ENCODE measurements around the gene ZNF346.
A peak's percentile ranks its signal among the peaks of the same experiment; 100 is the strongest.
"Not testable (repeated sequence)": the region's sequence is repeated elsewhere in the genome, so short reads cannot be mapped to it uniquely, and the experiment has no call there.

The ZNF346 gene

GRCh38 chr5:177022386-177023302 is at the start of gene ZNF346:
Gene ZNF346, plus strand, starts transcription at chr5:177022696. Its CDS starts 43 bp downstream, at chr5:177022739.
- DNase-seq (ENCODE audit: low read depth): peak; percentile 88

- DNase-seq (ENCODE audit: low read depth): no peak
Measured at GRCh38 chr5:176979669-176980068, 42.8 kb upstream of the ZNF346 start.

GRCh38 chr5:176980818-176981217 is 41.7 kb upstream of the ZNF346 start:
- DNase-seq (ENCODE audit: low read depth): no peak

GRCh38 chr5:176983112-176983511 is 39.4 kb upstream of the ZNF346 start:
- DNase-seq (ENCODE audit: low read depth): not testable (repeated sequence)

GRCh38 chr5:176983593-176983992 is 38.9 kb upstream of the ZNF346 start:
- not testable (repeated sequence) for DNase-seq (ENCODE audit: low read depth)

GRCh38 chr5:176984176-176984575 is 38.3 kb upstream of the ZNF346 start:
- not testable (repeated sequence) for DNase-seq (ENCODE audit: low read depth)

- DNase-seq (ENCODE audit: low read depth): no peak
Measured at GRCh38 chr5:176985516-176985915, 37.0 kb upstream of the ZNF346 start.

- DNase-seq (ENCODE audit: low read depth): no peak
Measured at GRCh38 chr5:176986280-176986679, 36.2 kb upstream of the ZNF346 start.

- no peak for DNase-seq (ENCODE audit: low read depth)
Measured at GRCh38 chr5:176987583-176987982, 34.9 kb upstream of the ZNF346 start.

- not testable (repeated sequence) for DNase-seq (ENCODE audit: low read depth)
Measured at GRCh38 chr5:176993081-176993480, 29.4 kb upstream of the ZNF346 start.

GRCh38 chr5:176994460-176995121 is 27.9 kb upstream of the ZNF346 start:
- DNase-seq (ENCODE audit: low read depth): no peak

- no peak for DNase-seq (ENCODE audit: low read depth)
Measured at GRCh38 chr5:176995122-176995490, 27.4 kb upstream of the ZNF346 start.

GRCh38 chr5:176995896-176996767 is 26.4 kb upstream of the ZNF346 start:
- DNase-seq (ENCODE audit: low read depth): no peak

- DNase-seq (ENCODE audit: low read depth): no peak
Measured at GRCh38 chr5:176996780-176997179, 25.7 kb upstream of the ZNF346 start.

- no peak for DNase-seq (ENCODE audit: low read depth)
Measured at GRCh38 chr5:176998828-176999227, 23.7 kb upstream of the ZNF346 start.

- DNase-seq (ENCODE audit: low read depth): not testable (repeated sequence)
Measured at GRCh38 chr5:176999526-176999925, 23.0 kb upstream of the ZNF346 start.

GRCh38 chr5:177003649-177004048 is 18.8 kb upstream of the ZNF346 start:
- DNase-seq (ENCODE audit: low read depth): no peak

GRCh38 chr5:177004961-177005360 is 17.5 kb upstream of the ZNF346 start:
- no peak for DNase-seq (ENCODE audit: low read depth)

- peak; percentile 58 for DNase-seq (ENCODE audit: low read depth)
Measured at GRCh38 chr5:177005619-177006264, 16.8 kb upstream of the ZNF346 start.

- DNase-seq (ENCODE audit: low read depth): peak; percentile 90
Measured at GRCh38 chr5:177006265-177006972, 16.1 kb upstream of the ZNF346 start, which contains the start of gene UIMC1. Gene UIMC1, minus strand, starts transcription at chr5:177006779. Its CDS starts 24,164 bp downstream, at chr5:176982615.

- no peak for DNase-seq (ENCODE audit: low read depth)
Measured at GRCh38 chr5:177008716-177009115, 13.8 kb upstream of the ZNF346 start.
